GM12864 (cell line): ENCODE results near the gene WLS.

ENCODE experiments used
- DNase-seq: peaks from one replicate; pipeline ENCODE4 v3.0.0-alpha.2; 2011; ENCODE audit warnings: low read depth
- H3K4me3 ChIP-seq: 2 replicates; pipeline ENCODE4 v1.5.1; 2011; ENCODE audit warnings: mild to moderate bottlenecking, low read depth, low read length, control low read depth
- TF ChIP-seq, protein P1 (sequence below): IDR thresholded peaks from 2 replicates; pipeline ENCODE4 v1.5.1; 2011; ENCODE audit warnings: low read depth, mild to moderate bottlenecking, moderate library complexity, low read length, control low read depth, inconsistent platforms; ENCODE audit errors: missing control alignments

Gene WLS

DNA sequence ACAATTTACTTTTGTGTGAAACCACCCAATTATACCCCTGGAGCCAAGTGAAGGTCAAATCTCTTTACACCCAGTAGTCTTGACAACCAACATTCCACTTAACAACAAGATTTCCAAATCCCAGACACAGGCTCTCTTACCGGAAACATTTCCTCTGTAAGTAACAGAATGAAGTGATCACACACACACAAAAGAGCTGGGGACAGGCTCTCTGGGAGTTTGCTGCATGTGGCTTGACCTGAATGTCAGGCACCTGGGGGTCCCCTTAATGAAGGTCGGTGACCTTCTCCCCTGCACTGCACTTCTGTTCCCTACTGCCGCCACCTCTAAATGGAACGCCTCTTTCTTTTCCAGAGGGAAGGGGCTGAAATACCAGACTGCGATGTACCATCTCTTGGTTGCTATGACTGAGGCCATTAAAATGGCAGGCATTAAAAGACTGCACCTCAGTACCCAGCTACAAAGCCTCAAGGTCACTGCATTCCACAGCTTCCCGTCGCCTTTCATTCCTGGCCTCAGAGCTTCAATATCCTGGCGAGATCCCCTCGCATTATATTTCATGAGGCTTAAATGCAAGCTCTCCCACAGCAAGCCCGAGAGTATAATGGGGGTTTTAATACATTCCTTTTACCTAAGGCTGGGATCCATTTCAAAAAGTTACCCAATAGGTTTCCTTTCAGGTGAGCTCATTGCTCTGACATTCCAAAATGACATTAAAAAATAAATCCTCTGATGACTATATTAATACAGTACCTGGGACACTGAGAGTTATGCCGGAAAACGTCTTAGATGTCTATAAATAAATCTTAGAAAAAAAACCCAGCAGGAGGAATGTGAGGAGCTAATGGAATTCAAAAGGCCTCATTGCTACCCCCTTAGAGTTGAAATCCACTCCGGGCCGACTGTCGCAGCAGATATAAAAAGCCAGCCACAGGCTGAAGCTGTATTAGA is 91.0 kb downstream of the WLS start:
- no peak for DNase-seq

DNA sequence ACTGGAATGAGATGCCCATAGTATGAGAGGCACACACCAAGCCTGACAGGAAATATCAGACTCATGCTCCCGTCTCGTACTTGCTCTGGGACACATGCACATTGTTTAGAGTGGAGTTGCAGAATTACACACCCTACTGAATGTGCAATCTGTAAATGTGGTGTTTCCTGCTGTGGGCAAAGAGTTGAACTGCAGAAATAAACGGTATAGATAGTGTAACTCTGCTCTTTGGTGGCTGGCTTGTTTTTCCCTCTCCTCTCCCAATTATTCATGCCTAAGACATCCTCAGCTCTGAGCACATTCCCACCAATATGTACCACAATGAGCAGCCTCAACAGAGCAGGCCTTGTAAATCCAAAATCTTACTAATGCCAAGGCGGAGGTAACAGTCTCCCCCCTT is 91.8 kb downstream of the WLS start:
- H3K4me3 ChIP-seq, result no peak overlapping the region
- TF ChIP-seq, protein P1, sequence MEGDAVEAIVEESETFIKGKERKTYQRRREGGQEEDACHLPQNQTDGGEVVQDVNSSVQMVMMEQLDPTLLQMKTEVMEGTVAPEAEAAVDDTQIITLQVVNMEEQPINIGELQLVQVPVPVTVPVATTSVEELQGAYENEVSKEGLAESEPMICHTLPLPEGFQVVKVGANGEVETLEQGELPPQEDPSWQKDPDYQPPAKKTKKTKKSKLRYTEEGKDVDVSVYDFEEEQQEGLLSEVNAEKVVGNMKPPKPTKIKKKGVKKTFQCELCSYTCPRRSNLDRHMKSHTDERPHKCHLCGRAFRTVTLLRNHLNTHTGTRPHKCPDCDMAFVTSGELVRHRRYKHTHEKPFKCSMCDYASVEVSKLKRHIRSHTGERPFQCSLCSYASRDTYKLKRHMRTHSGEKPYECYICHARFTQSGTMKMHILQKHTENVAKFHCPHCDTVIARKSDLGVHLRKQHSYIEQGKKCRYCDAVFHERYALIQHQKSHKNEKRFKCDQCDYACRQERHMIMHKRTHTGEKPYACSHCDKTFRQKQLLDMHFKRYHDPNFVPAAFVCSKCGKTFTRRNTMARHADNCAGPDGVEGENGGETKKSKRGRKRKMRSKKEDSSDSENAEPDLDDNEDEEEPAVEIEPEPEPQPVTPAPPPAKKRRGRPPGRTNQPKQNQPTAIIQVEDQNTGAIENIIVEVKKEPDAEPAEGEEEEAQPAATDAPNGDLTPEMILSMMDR, result no peak
- DNase-seq, result no peak

More for the DNA sequence above, 91.0 kb downstream of the WLS start:
- TF ChIP-seq, protein P1, result no peak
- H3K4me3 ChIP-seq, result no peak overlapping the region

DNA sequence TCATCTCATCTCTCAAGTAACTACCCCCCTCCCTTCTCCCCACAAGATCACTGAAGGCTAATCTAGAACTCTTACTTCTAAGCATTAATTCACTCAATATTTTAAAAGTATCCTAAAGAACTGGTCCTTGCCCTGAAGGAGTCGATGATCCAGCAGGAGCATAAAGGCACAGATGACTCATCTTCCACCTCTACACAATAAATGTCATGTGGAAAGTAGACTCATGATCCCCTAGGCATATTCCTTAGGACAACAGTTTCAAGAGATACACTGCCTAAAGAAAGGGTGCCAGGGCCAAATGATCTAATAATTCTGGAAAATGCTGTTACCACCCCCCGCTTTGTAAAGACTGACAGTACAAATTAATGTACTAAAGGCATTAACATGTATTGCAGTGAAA is 96.1 kb downstream of the WLS start:
- H3K4me3 ChIP-seq, result no peak overlapping the region
- TF ChIP-seq, protein P1, result no peak
- no peak for DNase-seq

DNA sequence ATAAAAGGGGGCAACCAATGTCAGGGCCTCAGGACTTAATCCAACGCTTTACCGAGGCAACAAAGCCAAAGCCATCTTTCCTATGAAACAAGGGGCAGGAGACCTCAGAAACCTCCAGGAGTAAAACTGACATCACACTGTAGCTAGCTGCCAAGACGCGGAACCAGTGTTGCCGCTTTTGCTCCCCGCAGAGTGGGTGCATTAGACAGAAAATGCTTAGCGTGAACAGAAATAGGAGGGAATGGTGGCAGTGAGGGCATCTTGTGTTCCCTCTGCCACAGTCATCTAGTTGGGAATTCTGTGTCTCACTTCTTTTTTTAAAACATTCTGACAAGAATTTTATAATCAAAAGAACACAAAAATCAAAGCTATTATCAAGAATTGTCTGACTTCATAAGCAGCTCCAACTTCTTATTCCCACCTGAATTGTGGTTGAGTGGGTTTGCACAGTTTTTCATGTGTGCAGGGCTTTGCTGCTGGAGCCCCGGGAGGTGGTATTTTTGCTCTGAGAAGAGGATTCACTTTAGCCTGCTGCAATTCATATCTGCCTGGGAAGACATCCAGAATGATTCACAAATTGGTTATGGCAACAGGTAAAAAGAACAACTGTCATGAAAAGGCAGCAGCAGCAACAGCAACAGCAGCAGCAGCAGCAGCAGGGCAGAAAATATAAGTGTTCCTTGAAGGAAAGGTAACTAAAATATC is 99.7 kb downstream of the WLS start:
- TF ChIP-seq, protein P1, result no peak
- no peak for DNase-seq
- H3K4me3 ChIP-seq, result no peak overlapping the region

DNA sequence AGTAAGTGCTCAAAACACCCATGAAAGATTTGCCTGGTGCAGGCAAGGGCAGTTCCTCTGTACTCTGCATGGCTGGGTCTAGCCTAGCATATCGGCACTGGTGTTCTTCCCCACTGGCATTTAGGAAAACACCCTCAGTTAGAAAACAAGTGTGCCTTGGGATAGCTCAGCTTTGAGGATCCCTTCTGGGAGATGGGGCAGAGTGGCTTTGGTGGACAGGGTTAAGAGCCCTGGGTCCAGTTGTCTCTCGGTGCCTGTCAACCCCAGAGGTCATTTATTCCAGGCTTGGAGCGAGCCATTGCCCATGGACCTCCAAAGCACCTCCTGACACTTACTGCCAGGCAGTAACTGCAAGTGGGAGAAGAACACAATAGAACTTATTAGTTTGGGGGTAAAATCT is 101.1 kb downstream of the WLS start:
- TF ChIP-seq, protein P1, result no peak
- H3K4me3 ChIP-seq, result no peak overlapping the region
- no peak for DNase-seq

DNA sequence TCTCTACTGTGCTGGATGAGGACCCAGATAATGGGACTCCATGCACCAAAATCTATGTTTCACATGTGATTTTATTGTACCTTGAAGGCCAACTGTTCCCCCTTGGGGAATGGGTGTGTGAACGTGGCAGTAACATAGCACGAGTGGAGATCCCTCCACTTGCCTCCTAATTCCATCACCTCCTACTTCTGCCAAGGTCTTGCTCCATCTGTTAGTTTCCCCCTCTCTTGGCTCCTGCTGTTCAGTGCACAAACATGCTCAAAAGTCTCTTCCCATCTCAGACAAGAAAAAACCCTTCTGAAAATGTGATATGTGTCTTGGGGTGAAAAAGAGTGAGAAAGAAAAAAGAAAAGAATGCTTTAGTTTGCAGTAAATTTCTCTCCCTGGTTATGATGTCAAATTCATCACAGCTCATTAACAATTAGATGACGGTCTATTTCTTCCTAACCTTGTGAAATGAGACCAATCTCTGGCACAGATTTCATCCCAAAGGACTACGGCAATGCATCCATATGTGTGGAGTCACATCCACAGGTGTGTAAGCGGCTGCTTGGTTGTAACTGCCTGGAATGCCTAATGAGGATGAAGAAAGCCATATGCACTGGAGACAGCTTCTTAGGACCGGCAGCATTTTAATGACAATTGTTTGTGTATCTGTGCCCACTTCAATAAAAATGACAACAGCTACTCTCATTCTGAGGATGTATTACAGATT is 102.6 kb downstream of the WLS start:
- no peak for DNase-seq
- no peak overlapping the region for H3K4me3 ChIP-seq
- TF ChIP-seq, protein P1, result no peak
